SU-DHL-6 (cell line): ENCODE measurements around the gene UBE4B.

ENCODE experiments used
- H2AFZ ChIP-seq: fragments of 200-600 bp; sonication (generic); 2 replicates; pipeline ENCODE4 v1.6.1; 2014; ENCODE audit warnings: low read depth, mild to moderate bottlenecking, moderate library complexity, mixed read lengths, antibody characterized with exemption, low read length; ENCODE audit not compliant: severe bottlenecking
- H3F3A ChIP-seq: fragments of 200-600 bp; shearing (Covaris generic); 2 replicates; pipeline ENCODE4 v1.6.0; 2016; ENCODE audit warnings: antibody characterized with exemption, mild to moderate bottlenecking; ENCODE audit not compliant: insufficient read depth
- H3K27ac ChIP-seq: fragments of 200-600 bp; sonication (generic); 2 replicates; pipeline ENCODE4 v1.5.1; 2016; ENCODE audit warnings: low read depth, mild to moderate bottlenecking, low read length, moderate library complexity, mixed read lengths
- H3K27me3 ChIP-seq: fragments of 200-600 bp; sonication (generic), shearing (Covaris generic); 2 replicates; pipeline ENCODE4 v1.6.0; 2014; ENCODE audit warnings: mild to moderate bottlenecking, low read length
- H3K36me3 ChIP-seq: fragments of 200-600 bp; sonication (generic); 2 replicates; pipeline ENCODE4 v1.6.1; 2014; ENCODE audit warnings: mild to moderate bottlenecking, low read length, mixed read lengths
- H3K4me2 ChIP-seq: fragments of 300-600, 200-600 bp; shearing (Covaris generic), sonication (generic); 2 replicates; pipeline ENCODE4 v1.6.0; 2014; ENCODE audit warnings: low read length, low read depth, mild to moderate bottlenecking; ENCODE audit not compliant: poor library complexity, severe bottlenecking
- H3K4me3 ChIP-seq: fragments of 200-600 bp; sonication (generic); 2 replicates; pipeline ENCODE4 v1.5.1; 2014; ENCODE audit warnings: antibody characterized with exemption, low read length, mild to moderate bottlenecking, mixed read lengths; ENCODE audit not compliant: insufficient read depth, poor library complexity, severe bottlenecking
- H3K79me2 ChIP-seq: fragments of 200-600 bp; sonication (generic); 2 replicates; pipeline ENCODE4 v1.6.1; 2014; ENCODE audit warnings: mild to moderate bottlenecking, low read length, moderate library complexity; ENCODE audit not compliant: insufficient read depth
- H3K9ac ChIP-seq: fragments of 200-600 bp; sonication (generic); 2 replicates; pipeline ENCODE4 v1.7.0; 2014; ENCODE audit warnings: mild to moderate bottlenecking, low read length
- H3K9me2 ChIP-seq: fragments of 200-600 bp; sonication (generic); replicated peaks from 2 replicates; pipeline ENCODE4 v1.6.1; 2014; ENCODE audit warnings: low read length; ENCODE audit not compliant: insufficient read depth
- H3K9me3 ChIP-seq: fragments of 200-600 bp; sonication (generic); 2 replicates; pipeline ENCODE4 v1.6.1; 2014; ENCODE audit warnings: low read length, mixed read lengths; ENCODE audit not compliant: insufficient read depth
- H4K20me1 ChIP-seq: fragments of 200-600 bp; sonication (generic); 2 replicates; pipeline ENCODE4 v1.6.1; 2014; ENCODE audit warnings: low read depth, mild to moderate bottlenecking, antibody characterized with exemption, low read length, moderate library complexity, mixed read lengths
- EZH2phosphoT487 ChIP-seq: fragments of 200-600 bp; sonication (generic), shearing (Covaris generic); conservative IDR thresholded peaks from 2 replicates; pipeline ENCODE4 v1.6.1; 2018; ENCODE audit warnings: mild to moderate bottlenecking, antibody characterized with exemption, low read length, moderate library complexity, mixed read lengths
- TF ChIP-seq, protein P1 (sequence below): fragments of 200-600 bp; sonication (generic); IDR thresholded peaks from one replicate; pipeline ENCODE4 v1.5.1; 2017; ENCODE audit warnings: antibody characterized with exemption, mild to moderate bottlenecking, low read length, moderate library complexity; ENCODE audit not compliant: insufficient read depth, poor library complexity, severe bottlenecking

UBE4B gene

DNA sequence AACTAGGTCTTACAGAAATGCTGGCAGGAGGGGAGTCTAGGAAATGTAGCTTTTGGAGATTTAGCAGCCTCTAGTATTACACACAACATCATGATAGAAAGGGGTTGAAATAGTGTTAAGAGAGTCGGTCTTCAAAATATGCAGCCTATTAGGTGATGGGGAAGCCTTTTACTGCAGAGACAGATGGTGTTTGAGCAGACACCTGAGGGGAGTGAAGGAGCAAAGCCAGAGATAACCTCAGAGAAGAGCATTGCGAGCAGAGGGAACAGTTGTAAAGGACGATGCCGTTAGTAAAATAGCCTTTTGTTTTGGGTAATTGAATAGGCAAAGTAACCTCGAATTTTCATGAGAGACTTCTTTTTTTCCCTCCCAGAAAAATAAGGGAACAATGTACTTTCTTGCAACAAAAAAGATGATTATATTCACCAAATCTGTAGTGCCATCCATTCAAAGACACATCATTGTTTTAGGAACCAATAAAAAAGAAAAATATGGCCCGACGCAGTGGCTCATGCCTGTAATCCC is 111.3 kb downstream of the UBE4B start:
- no peaks in the 10 kb centered on the region for H4K20me1 ChIP-seq
- no peak overlapping the region for H3K9ac ChIP-seq
- H3F3A ChIP-seq = no peaks in the 10 kb centered on the region
- no peak overlapping the region for H3K4me2 ChIP-seq
- H2AFZ ChIP-seq = no peak overlapping the region
- no peak overlapping the region for H3K4me3 ChIP-seq
- H3K79me2 ChIP-seq = no peaks in the 10 kb centered on the region
- H3K27me3 ChIP-seq = no peaks in the 10 kb centered on the region
- no peak for TF ChIP-seq EZH2phosphoT487
- TF ChIP-seq, protein P1, sequence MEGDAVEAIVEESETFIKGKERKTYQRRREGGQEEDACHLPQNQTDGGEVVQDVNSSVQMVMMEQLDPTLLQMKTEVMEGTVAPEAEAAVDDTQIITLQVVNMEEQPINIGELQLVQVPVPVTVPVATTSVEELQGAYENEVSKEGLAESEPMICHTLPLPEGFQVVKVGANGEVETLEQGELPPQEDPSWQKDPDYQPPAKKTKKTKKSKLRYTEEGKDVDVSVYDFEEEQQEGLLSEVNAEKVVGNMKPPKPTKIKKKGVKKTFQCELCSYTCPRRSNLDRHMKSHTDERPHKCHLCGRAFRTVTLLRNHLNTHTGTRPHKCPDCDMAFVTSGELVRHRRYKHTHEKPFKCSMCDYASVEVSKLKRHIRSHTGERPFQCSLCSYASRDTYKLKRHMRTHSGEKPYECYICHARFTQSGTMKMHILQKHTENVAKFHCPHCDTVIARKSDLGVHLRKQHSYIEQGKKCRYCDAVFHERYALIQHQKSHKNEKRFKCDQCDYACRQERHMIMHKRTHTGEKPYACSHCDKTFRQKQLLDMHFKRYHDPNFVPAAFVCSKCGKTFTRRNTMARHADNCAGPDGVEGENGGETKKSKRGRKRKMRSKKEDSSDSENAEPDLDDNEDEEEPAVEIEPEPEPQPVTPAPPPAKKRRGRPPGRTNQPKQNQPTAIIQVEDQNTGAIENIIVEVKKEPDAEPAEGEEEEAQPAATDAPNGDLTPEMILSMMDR = no peak
- H3K9me3 ChIP-seq = no peaks in the 10 kb centered on the region
- H3K36me3 ChIP-seq = no peaks in the 10 kb centered on the region
- H3K27ac ChIP-seq = no peak overlapping the region
- no peaks in the 10 kb centered on the region for H3K9me2 ChIP-seq

DNA sequence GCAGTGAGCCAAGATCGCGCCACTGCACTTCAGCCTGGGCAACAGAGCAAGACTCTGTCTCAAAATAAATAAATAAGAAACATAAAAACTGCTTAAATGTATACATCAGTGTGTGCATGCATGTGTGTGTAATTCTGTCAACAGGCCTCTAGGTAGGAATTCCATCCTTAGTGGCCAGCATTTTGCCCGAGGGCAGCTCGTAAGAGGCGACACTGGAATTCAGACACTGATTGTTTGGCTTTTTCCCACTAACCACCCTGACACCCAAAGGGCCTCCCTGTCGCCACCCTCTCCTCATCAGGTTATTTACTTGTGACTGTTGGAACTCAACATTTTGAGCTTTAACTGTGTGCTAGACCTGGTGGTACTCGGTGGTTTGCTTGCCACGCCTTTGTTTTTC is 113.6 kb downstream of the UBE4B start:
- H3K9me3 ChIP-seq = no peaks in the 10 kb centered on the region
- H3K79me2 ChIP-seq = no peaks in the 10 kb centered on the region
- no peaks in the 10 kb centered on the region for H3F3A ChIP-seq
- H3K9me2 ChIP-seq = no peaks in the 10 kb centered on the region
- H3K36me3 ChIP-seq = no peaks in the 10 kb centered on the region
- no peak overlapping the region for H2AFZ ChIP-seq
- no peak overlapping the region for H3K27ac ChIP-seq
- H3K9ac ChIP-seq = no peak overlapping the region
- H3K4me2 ChIP-seq = no peak overlapping the region
- no peak overlapping the region for H3K4me3 ChIP-seq
- H3K27me3 ChIP-seq = no peaks in the 10 kb centered on the region
- no peaks in the 10 kb centered on the region for H4K20me1 ChIP-seq
- no peak for TF ChIP-seq EZH2phosphoT487
- TF ChIP-seq, protein P1 = no peak

DNA sequence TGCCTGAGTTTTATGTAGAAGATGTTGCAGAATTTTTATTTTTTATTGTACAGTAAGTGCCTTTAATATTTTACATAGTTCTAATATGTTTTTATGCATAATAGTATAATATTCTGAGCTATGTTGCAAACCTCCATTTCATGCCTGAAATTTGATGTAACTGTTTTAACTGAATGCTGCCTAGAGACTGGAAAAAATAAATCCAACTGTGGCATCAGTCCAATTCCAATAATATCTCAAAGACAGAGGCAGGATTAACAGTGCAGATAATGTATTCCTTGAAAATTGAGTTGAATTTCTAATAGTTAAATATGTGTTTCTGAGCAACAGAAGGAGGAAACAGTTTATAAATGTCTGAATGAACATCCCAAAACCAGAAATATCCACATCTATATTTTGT is 116.5 kb downstream of the UBE4B start:
- Histone ChIP-seq H3K9me2 (no peaks in the 10 kb centered on the region), H4K20me1 (no peaks in the 10 kb centered on the region), H3K9me3 (no peaks in the 10 kb centered on the region), H3K79me2 (no peaks in the 10 kb centered on the region), H3K27me3 (no peaks in the 10 kb centered on the region), H3F3A (no peaks in the 10 kb centered on the region), H2AFZ (no peak overlapping the region), H3K4me2 (no peak overlapping the region), H3K4me3 (no peak overlapping the region), H3K27ac (no peak overlapping the region), H3K36me3 (no peaks in the 10 kb centered on the region), H3K9ac (no peak overlapping the region)
- TF ChIP-seq, protein P1 = no peak
- TF ChIP-seq EZH2phosphoT487 = no peak
